CD14-positive monocyte (primary cell): ENCODE data around the gene HTR2C. TPM values are rescaled to one million over a fixed set of nuclear protein-coding genes. Genes with fewer than 3 reads are reported as not detected.

Source experiments
- DNase-seq, 3 donors: peaks; one replicate each; pipeline ENCODE4 v3.0.0-alpha.2; 2011 to 2022
- H2AFZ ChIP-seq: 2 replicates; pipeline ENCODE4 v1.6.0; 2012; ENCODE audit warnings: mild to moderate bottlenecking, low read depth, low read length, inconsistent platforms; ENCODE audit not compliant: insufficient read depth, poor library complexity, severe bottlenecking
- H3K27ac ChIP-seq, 2 donors: 1 replicate in 1 of 2; 2 replicates in 1 of 2; pipeline ENCODE4 v1.5.1; 2012 to 2013; ENCODE audit warnings: low read length in 2 of 2, control low read depth in 1 of 2, inconsistent platforms in 1 of 2, low read depth in 1 of 2, mild to moderate bottlenecking in 1 of 2
- H3K27me3 ChIP-seq, 2 donors: one replicate each; pipeline versions ENCODE4 v1.6.0 to v1.6.1; 2011 to 2013; ENCODE audit warnings: low read length in 2 of 2; ENCODE audit not compliant: control insufficient read depth in 2 of 2, insufficient read depth in 2 of 2
- H3K36me3 ChIP-seq, 2 donors: replicated peaks in 1 of 2; 1 replicate in 1 of 2; 2 replicates in 1 of 2; pipeline versions ENCODE4 v1.5.1 to v1.6.1; 2012 to 2013; ENCODE audit warnings: low read length in 2 of 2, control low read depth in 1 of 2, inconsistent platforms in 1 of 2, mild to moderate bottlenecking in 1 of 2; ENCODE audit not compliant: insufficient read depth in 2 of 2, control insufficient read depth in 1 of 2
- H3K4me1 ChIP-seq, 2 donors: 1 replicate in 1 of 2; 2 replicates in 1 of 2; pipeline versions ENCODE4 v1.5.1 to v1.6.1; 2012 to 2013; ENCODE audit warnings: low read length in 2 of 2, control low read depth in 1 of 2, inconsistent platforms in 1 of 2, mild to moderate bottlenecking in 1 of 2, moderate library complexity in 1 of 2; ENCODE audit not compliant: insufficient read depth in 2 of 2, control insufficient read depth in 1 of 2
- H3K4me2 ChIP-seq: replicated peaks from 2 replicates; pipeline ENCODE3; 2012; ENCODE audit warnings: low read length, moderate library complexity, mild to moderate bottlenecking; ENCODE audit not compliant: poor library complexity, severe bottlenecking; ENCODE audit errors: extremely low read depth
- H3K4me3 ChIP-seq, 3 experiments: fragments of 200-600 bp in 1 of 3; sonication (generic) in 1 of 3; replicated peaks in 1 of 3; 1 replicate in 2 of 3; 2 replicates in 1 of 3; pipeline ENCODE4 v1.5.1; 2011 to 2013; ENCODE audit warnings: low read length in 3 of 3, mild to moderate bottlenecking in 3 of 3, control low read depth in 2 of 3, low read depth in 2 of 3, inconsistent platforms in 1 of 3, moderate library complexity in 1 of 3
- H3K79me2 ChIP-seq: 2 replicates; pipeline ENCODE4 v1.6.0; 2012; ENCODE audit warnings: mild to moderate bottlenecking, control low read depth, inconsistent platforms, low read length, moderate library complexity; ENCODE audit not compliant: insufficient read depth
- H3K9ac ChIP-seq: 2 replicates; pipeline ENCODE4 v1.6.0; 2017; ENCODE audit warnings: low read length, mild to moderate bottlenecking; ENCODE audit not compliant: insufficient read depth, poor library complexity, severe bottlenecking
- H3K9me3 ChIP-seq, 2 donors: replicated peaks in 1 of 2; 1 replicate in 1 of 2; 2 replicates in 1 of 2; pipeline versions ENCODE4 v1.5.1 to v1.6.1; 2012 to 2013; ENCODE audit warnings: low read length in 2 of 2, control low read depth in 1 of 2; ENCODE audit not compliant: control insufficient read depth in 1 of 2, insufficient read depth in 1 of 2
- H4K20me1 ChIP-seq: 2 replicates; pipeline ENCODE4 v1.6.0; 2012; ENCODE audit warnings: mild to moderate bottlenecking, low read length, control low read depth, moderate library complexity; ENCODE audit not compliant: insufficient read depth
- H3K27ac Mint-ChIP-seq, 7 donors: one replicate each; pipeline ENCODE4 v1.8.0; 2020; ENCODE audit warnings: mild to moderate bottlenecking in 7 of 7, mixed read lengths in 7 of 7, moderate library complexity in 6 of 7, inconsistent platforms in 2 of 7
- H3K27me3 Mint-ChIP-seq, 3 donors: one replicate each; pipeline ENCODE4 v1.8.0; 2021 to 2022; ENCODE audit warnings: low read depth in 3 of 3, mild to moderate bottlenecking in 3 of 3, mixed read lengths in 3 of 3, moderate library complexity in 3 of 3, inconsistent platforms in 1 of 3
- H3K36me3 Mint-ChIP-seq, 2 donors: one replicate each; pipeline ENCODE4 v1.8.0; 2020; ENCODE audit warnings: mixed read lengths in 2 of 2, inconsistent platforms in 1 of 2, mild to moderate bottlenecking in 1 of 2
- H3K4me1 Mint-ChIP-seq: one replicate; pipeline ENCODE4 v1.8.0; 2020; ENCODE audit warnings: mild to moderate bottlenecking, mixed read lengths
- H3K4me3 Mint-ChIP-seq, 2 donors: one replicate each; pipeline ENCODE4 v1.8.0; 2020; ENCODE audit warnings: mild to moderate bottlenecking in 2 of 2, mixed read lengths in 2 of 2, moderate library complexity in 1 of 2
- H3K9me3 Mint-ChIP-seq, 7 donors: one replicate each; pipeline ENCODE4 v1.8.0; 2020 to 2022; ENCODE audit warnings: mixed read lengths in 7 of 7, mild to moderate bottlenecking in 6 of 7, moderate library complexity in 6 of 7, inconsistent platforms in 2 of 7
- CTCF ChIP-seq: fragments of 200-600 bp; IDR thresholded peaks from one replicate; pipeline ENCODE4 v1.8.0; 2022; ENCODE audit warnings: antibody characterized with exemption, mild to moderate bottlenecking
- WGBS: methylation state at CpG from one replicate; pipeline ENCODE4 v1.1.5; 2013; ENCODE audit warnings: missing lambda C conversion rate; ENCODE audit not compliant: insufficient coverage; 5-methylcytosine and 5-hydroxymethylcytosine counted together
- intact Hi-C, 2 donors: fragments of 100-400 bp; cut with micrococcal nuclease; formaldehyde crosslinking; loops; one replicate each; pipeline versions ENCODE4 v1.15.0 to v1.15.1; 2023
- polyA plus RNA-seq, 3 donors: library from polyadenylated mRNA; depleted of rRNA in 1 of 3; unstranded in 2 of 3; stranded (reverse) in 1 of 3; fragments of 300-500 nt in 2 of 3; fragments of >200 nt in 1 of 3; fragmentation: Illumina TruSeq in 2 of 3; gene quantifications; 1 replicate in 2 of 3; 2 replicates in 1 of 3; pipeline ENCODE4 v1.2.3, GENCODE V29; 2012 to 2021

HTR2C gene
- polyA plus RNA-seq, 3 donors = 0.04 TPM; not detected in 2

- no peak for DNase-seq
Observed at GRCh38 chrX:114774691-114775090, 190.8 kb downstream of the HTR2C start.

GRCh38 chrX:114782925-114783324 lies 199.0 kb downstream of the HTR2C start:
- Mint-ChIP-seq H3K4me1 (no peaks in the 10 kb centered on the region), H3K27ac (no peak overlapping the region), H3K4me3 (no peak overlapping the region), H3K9me3 (peaks cover 0 to 13% (median 2%) of the 10 kb centered on the region in 7 donors), H3K27me3 (peaks cover 0 to 1% (median 0%) of the 10 kb centered on the region in 3 donors), H3K36me3 (no peaks in the 10 kb centered on the region)
- WGBS = no CpG with 5 or more reads among the region's 1 CpG
- intact Hi-C loops = no loop called here
- Histone ChIP-seq H2AFZ (no peak overlapping the region), H3K27me3 (no peaks in the 10 kb centered on the region), H3K9ac (no peak overlapping the region), H3K27ac (no peak overlapping the region), H3K36me3 (no peaks in the 10 kb centered on the region), H3K4me3 (no peak overlapping the region), H3K4me2 (no peak overlapping the region), H3K79me2 (no peaks in the 10 kb centered on the region), H3K4me1 (no peaks in the 10 kb centered on the region), H3K9me3 (peaks cover 4% of the 10 kb centered on the region in 2 donors), H4K20me1 (no peaks in the 10 kb centered on the region)
- no peak for DNase-seq
- no peak for TF ChIP-seq CTCF

More at GRCh38 chrX:114774691-114775090, 190.8 kb downstream of the HTR2C start:
- Histone ChIP-seq H3K4me3 (no peak overlapping the region), H3K79me2 (no peaks in the 10 kb centered on the region), H3K9ac (no peak overlapping the region), H3K4me1 (no peaks in the 10 kb centered on the region), H3K4me2 (no peak overlapping the region), H3K9me3 (peaks cover 0 to 4% of the 10 kb centered on the region in 2 donors), H3K36me3 (no peaks in the 10 kb centered on the region), H2AFZ (no peak overlapping the region), H4K20me1 (no peaks in the 10 kb centered on the region), H3K27ac (no peak overlapping the region), H3K27me3 (no peaks in the 10 kb centered on the region)
- H3K4me3 Mint-ChIP-seq = no peak overlapping the region
- no CpG with 5 or more reads among the region's 1 CpG for WGBS
- no peaks in the 10 kb centered on the region for H3K4me1 Mint-ChIP-seq
- no peaks in the 10 kb centered on the region for H3K27me3 Mint-ChIP-seq
- peaks cover 0 to 5% (median 0%) of the 10 kb centered on the region in 7 donors for H3K9me3 Mint-ChIP-seq
- H3K27ac Mint-ChIP-seq = no peak overlapping the region
- no peaks in the 10 kb centered on the region for H3K36me3 Mint-ChIP-seq
- intact Hi-C loops = no loop called here
- no peak for TF ChIP-seq CTCF
